COR-L47 (cell line): ENCODE measurements around the gene OTX1.
"Not testable (repeated sequence)": the region's sequence is repeated elsewhere in the genome, so short reads cannot be mapped to it uniquely, and the experiment has no call there.

Source experiments
- DNase-seq: peaks from one replicate; lab custom pipeline; 2025; lab: John Stamatoyannopoulos, UW

The OTX1 gene

GRCh38 chr2:63058921-63059792 is 8.5 kb downstream of the OTX1 start:
- no peak for DNase-seq

- no peak for DNase-seq
Measured at GRCh38 chr2:63059793-63060471, 9.3 kb downstream of the OTX1 start.

- DNase-seq: no peak
Measured at GRCh38 chr2:63060472-63060991, 9.9 kb downstream of the OTX1 start.

GRCh38 chr2:63064197-63064596 is 13.6 kb downstream of the OTX1 start:
- DNase-seq: no peak

GRCh38 chr2:63064661-63065060 is 14.0 kb downstream of the OTX1 start:
- DNase-seq: no peak

GRCh38 chr2:63066265-63066664 is 15.6 kb downstream of the OTX1 start:
- no peak for DNase-seq

GRCh38 chr2:63066838-63067237 is 16.2 kb downstream of the OTX1 start:
- DNase-seq: no peak

- no peak for DNase-seq
Measured at GRCh38 chr2:63071664-63072063, 21.0 kb downstream of the OTX1 start.

- no peak for DNase-seq
Measured at GRCh38 chr2:63073994-63074393, 23.4 kb downstream of the OTX1 start.

GRCh38 chr2:63074399-63074798 is 23.8 kb downstream of the OTX1 start:
- DNase-seq: not testable (repeated sequence)

GRCh38 chr2:63078852-63079606 is 28.4 kb downstream of the OTX1 start:
- DNase-seq: no peak

- DNase-seq: no peak
Measured at GRCh38 chr2:63081404-63081803, 30.8 kb downstream of the OTX1 start.

- DNase-seq: no peak
Measured at GRCh38 chr2:63086687-63087086, 36.1 kb downstream of the OTX1 start.

- DNase-seq: no peak
Measured at GRCh38 chr2:63092401-63092800, 41.8 kb downstream of the OTX1 start.

GRCh38 chr2:63092857-63093256 is 42.2 kb downstream of the OTX1 start:
- no peak for DNase-seq

GRCh38 chr2:63093502-63093901 is 42.9 kb downstream of the OTX1 start:
- no peak for DNase-seq

- DNase-seq: no peak
Measured at GRCh38 chr2:63096491-63096890, 45.9 kb downstream of the OTX1 start.

GRCh38 chr2:63099032-63099431 is 48.4 kb downstream of the OTX1 start:
- no peak for DNase-seq

GRCh38 chr2:63101954-63102353 is 51.3 kb downstream of the OTX1 start:
- no peak for DNase-seq

GRCh38 chr2:63104482-63104881 is 53.9 kb downstream of the OTX1 start:
- DNase-seq: no peak
